SU-DHL-6 (cell line): Measurements from ENCODE around the gene TEAD3.

Experiments
- H2AFZ ChIP-seq: fragments of 200-600 bp; sonication (generic); 2 replicates; pipeline ENCODE4 v1.6.1; 2014; ENCODE audit warnings: low read depth, mild to moderate bottlenecking, moderate library complexity, mixed read lengths, antibody characterized with exemption, low read length; ENCODE audit not compliant: severe bottlenecking
- H3F3A ChIP-seq: fragments of 200-600 bp; shearing (Covaris generic); 2 replicates; pipeline ENCODE4 v1.6.0; 2016; ENCODE audit warnings: antibody characterized with exemption, mild to moderate bottlenecking; ENCODE audit not compliant: insufficient read depth
- H3K27ac ChIP-seq: fragments of 200-600 bp; sonication (generic); 2 replicates; pipeline ENCODE4 v1.5.1; 2016; ENCODE audit warnings: low read depth, mild to moderate bottlenecking, low read length, moderate library complexity, mixed read lengths
- H3K27me3 ChIP-seq: fragments of 200-600 bp; sonication (generic), shearing (Covaris generic); 2 replicates; pipeline ENCODE4 v1.6.0; 2014; ENCODE audit warnings: mild to moderate bottlenecking, low read length
- H3K36me3 ChIP-seq: fragments of 200-600 bp; sonication (generic); 2 replicates; pipeline ENCODE4 v1.6.1; 2014; ENCODE audit warnings: mild to moderate bottlenecking, low read length, mixed read lengths
- H3K4me2 ChIP-seq: fragments of 300-600, 200-600 bp; shearing (Covaris generic), sonication (generic); 2 replicates; pipeline ENCODE4 v1.6.0; 2014; ENCODE audit warnings: low read length, low read depth, mild to moderate bottlenecking; ENCODE audit not compliant: poor library complexity, severe bottlenecking
- H3K4me3 ChIP-seq: fragments of 200-600 bp; sonication (generic); 2 replicates; pipeline ENCODE4 v1.5.1; 2014; ENCODE audit warnings: antibody characterized with exemption, low read length, mild to moderate bottlenecking, mixed read lengths; ENCODE audit not compliant: insufficient read depth, poor library complexity, severe bottlenecking
- H3K79me2 ChIP-seq: fragments of 200-600 bp; sonication (generic); 2 replicates; pipeline ENCODE4 v1.6.1; 2014; ENCODE audit warnings: mild to moderate bottlenecking, low read length, moderate library complexity; ENCODE audit not compliant: insufficient read depth
- H3K9ac ChIP-seq: fragments of 200-600 bp; sonication (generic); 2 replicates; pipeline ENCODE4 v1.7.0; 2014; ENCODE audit warnings: mild to moderate bottlenecking, low read length
- H3K9me2 ChIP-seq: fragments of 200-600 bp; sonication (generic); replicated peaks from 2 replicates; pipeline ENCODE4 v1.6.1; 2014; ENCODE audit warnings: low read length; ENCODE audit not compliant: insufficient read depth
- H3K9me3 ChIP-seq: fragments of 200-600 bp; sonication (generic); 2 replicates; pipeline ENCODE4 v1.6.1; 2014; ENCODE audit warnings: low read length, mixed read lengths; ENCODE audit not compliant: insufficient read depth
- H4K20me1 ChIP-seq: fragments of 200-600 bp; sonication (generic); 2 replicates; pipeline ENCODE4 v1.6.1; 2014; ENCODE audit warnings: low read depth, mild to moderate bottlenecking, antibody characterized with exemption, low read length, moderate library complexity, mixed read lengths
- CTCF ChIP-seq: fragments of 200-600 bp; sonication (generic); IDR thresholded peaks from one replicate; pipeline ENCODE4 v1.5.1; 2017; ENCODE audit warnings: antibody characterized with exemption, mild to moderate bottlenecking, low read length, moderate library complexity; ENCODE audit not compliant: insufficient read depth, poor library complexity, severe bottlenecking
- EZH2phosphoT487 ChIP-seq: fragments of 200-600 bp; sonication (generic), shearing (Covaris generic); conservative IDR thresholded peaks from 2 replicates; pipeline ENCODE4 v1.6.1; 2018; ENCODE audit warnings: mild to moderate bottlenecking, antibody characterized with exemption, low read length, moderate library complexity, mixed read lengths

The TEAD3 gene

GRCh38 chr6:35492258-35492973 is 4.5 kb downstream of the TEAD3 start:
- Histone ChIP-seq H3K9me3 (no peaks in the 10 kb centered on the region), H2AFZ (no peak overlapping the region), H3K9ac (no peak overlapping the region), H3K79me2 (no peaks in the 10 kb centered on the region), H3K4me3 (no peak overlapping the region), H3K4me2 (no peak overlapping the region), H4K20me1 (no peaks in the 10 kb centered on the region), H3K27me3 (no peaks in the 10 kb centered on the region), H3K9me2 (no peaks in the 10 kb centered on the region), H3F3A (no peaks in the 10 kb centered on the region), H3K27ac (no peak overlapping the region), H3K36me3 (no peaks in the 10 kb centered on the region)
- no peak for TF ChIP-seq EZH2phosphoT487
- no peak for TF ChIP-seq CTCF

GRCh38 chr6:35491558-35492257 is 5.2 kb downstream of the TEAD3 start:
- H3F3A ChIP-seq: no peaks in the 10 kb centered on the region
- H3K27me3 ChIP-seq: no peaks in the 10 kb centered on the region
- no peaks in the 10 kb centered on the region for H3K79me2 ChIP-seq
- H3K9ac ChIP-seq: no peak overlapping the region
- TF ChIP-seq EZH2phosphoT487: no peak
- TF ChIP-seq CTCF: no peak
- H3K4me3 ChIP-seq: no peak overlapping the region
- H3K9me3 ChIP-seq: no peaks in the 10 kb centered on the region
- H3K36me3 ChIP-seq: no peaks in the 10 kb centered on the region
- no peak overlapping the region for H3K27ac ChIP-seq
- H3K4me2 ChIP-seq: no peak overlapping the region
- H3K9me2 ChIP-seq: no peaks in the 10 kb centered on the region
- H2AFZ ChIP-seq: no peak overlapping the region
- H4K20me1 ChIP-seq: no peaks in the 10 kb centered on the region

GRCh38 chr6:35490821-35491557 is 5.9 kb downstream of the TEAD3 start:
- Histone ChIP-seq H3K9me3 (no peaks in the 10 kb centered on the region), H4K20me1 (no peaks in the 10 kb centered on the region), H2AFZ (no peak overlapping the region), H3K36me3 (no peaks in the 10 kb centered on the region), H3K9me2 (no peaks in the 10 kb centered on the region), H3K9ac (no peak overlapping the region), H3K4me3 (no peak overlapping the region), H3F3A (no peaks in the 10 kb centered on the region), H3K79me2 (no peaks in the 10 kb centered on the region), H3K4me2 (no peak overlapping the region), H3K27ac (no peak overlapping the region), H3K27me3 (no peaks in the 10 kb centered on the region)
- TF ChIP-seq CTCF (no peak), EZH2phosphoT487 (no peak)
